IMR-90 (cell line): ENCODE results near the gene ZNHIT2. TPM values are rescaled to one million over a fixed set of nuclear protein-coding genes. Genes with fewer than 3 reads are reported as not detected.

Experiments used
- ATAC-seq: fragments of 200-7000 bp; cut with Tn5 transposase; 2 replicates; pipeline ENCODE4 v1.9.1; 2020; ENCODE audit warnings: low read depth, mild to moderate bottlenecking, moderate library complexity
- BruUV-seq: library from RNA; stranded (reverse); fragments of 400-500 nt; replicated peaks from 2 replicates; lab custom pipeline; 2021; lab: Mats Ljungman, UMichigan
- CTCF ChIA-PET: fragments of 300-600 bp; formaldehyde crosslinking; extraction: SDS; loops from one replicate; lab custom pipeline; 2021; ENCODE audit warnings: antibody characterized with exemption; lab: Yijun Ruan, JAX
- POLR2A ChIA-PET: fragments of 300-600 bp; sonication (Branson Sonifier 250); formaldehyde crosslinking; loops from one replicate; lab custom pipeline; 2022; ENCODE audit warnings: antibody characterized with exemption; ENCODE audit not compliant: unreplicated experiment; lab: Charles Lee
- DNase-seq: peaks from one replicate; pipeline ENCODE4 v3.0.0; 2013
- H2AFZ ChIP-seq: replicated peaks from 2 replicates; pipeline ENCODE3; 2013; ENCODE audit warnings: low read length, mild to moderate bottlenecking; ENCODE audit not compliant: poor library complexity
- H2AK5ac ChIP-seq: 2 replicates; pipeline ENCODE4 v1.6.1; 2013; ENCODE audit warnings: low read depth, low read length, inconsistent platforms
- H2AK9ac ChIP-seq: replicated peaks from 2 replicates; pipeline ENCODE3; 2013; ENCODE audit warnings: mild to moderate bottlenecking, low read depth, low read length, moderate library complexity; ENCODE audit not compliant: poor library complexity
- H2BK120ac ChIP-seq: 2 replicates; pipeline ENCODE4 v1.6.1; 2013; ENCODE audit warnings: low read depth, low read length, inconsistent platforms
- H2BK15ac ChIP-seq: 3 replicates; pipeline ENCODE4 v1.6.1; 2013; ENCODE audit warnings: low read depth, low read length, inconsistent platforms
- H2BK20ac ChIP-seq: 2 replicates; pipeline ENCODE4 v1.6.1; 2013; ENCODE audit warnings: low read depth, mild to moderate bottlenecking, inconsistent platforms, low read length, moderate library complexity
- H2BK5ac ChIP-seq: 2 replicates; pipeline ENCODE4 v1.6.1; 2013; ENCODE audit warnings: mild to moderate bottlenecking, low read depth, low read length, inconsistent platforms; ENCODE audit not compliant: poor library complexity, severe bottlenecking
- H3K14ac ChIP-seq: replicated peaks from 2 replicates; pipeline ENCODE4 v1.6.1; 2013; ENCODE audit warnings: low read depth, low read length, inconsistent platforms
- H3K18ac ChIP-seq: 2 replicates; pipeline ENCODE4 v1.6.1; 2013; ENCODE audit warnings: low read depth, low read length, control low read depth
- H3K23ac ChIP-seq: 2 replicates; pipeline ENCODE4 v1.6.1; 2013; ENCODE audit warnings: low read depth, low read length, inconsistent platforms
- H3K27ac ChIP-seq: 2 replicates; pipeline ENCODE4 v1.5.1; 2013; ENCODE audit warnings: mild to moderate bottlenecking, control low read depth, low read length; ENCODE audit not compliant: insufficient read depth
- H3K27me3 ChIP-seq: 2 replicates; pipeline ENCODE4 v1.6.1; 2013; ENCODE audit warnings: low read length; ENCODE audit not compliant: control insufficient read depth, insufficient read depth
- H3K36me3 ChIP-seq: 2 replicates; pipeline ENCODE4 v1.6.1; 2013; ENCODE audit warnings: low read length, mixed read lengths; ENCODE audit not compliant: control insufficient read depth, insufficient read depth
- H3K4ac ChIP-seq: 2 replicates; pipeline ENCODE4 v1.6.1; 2013; ENCODE audit warnings: low read depth, low read length, inconsistent platforms
- H3K4me1 ChIP-seq: 2 replicates; pipeline ENCODE4 v1.6.1; 2013; ENCODE audit warnings: low read length, mixed read lengths; ENCODE audit not compliant: control insufficient read depth, insufficient read depth
- H3K4me2 ChIP-seq: 2 replicates; pipeline ENCODE4 v1.6.1; 2013; ENCODE audit warnings: low read depth, mild to moderate bottlenecking, control low read depth, low read length, moderate library complexity
- H3K4me3 ChIP-seq: 2 replicates; pipeline ENCODE4 v1.5.1; 2013; ENCODE audit warnings: low read depth, mild to moderate bottlenecking, control low read depth, low read length, moderate library complexity; ENCODE audit not compliant: insufficient read depth
- H3K56ac ChIP-seq: 2 replicates; pipeline ENCODE4 v1.6.1; 2013; ENCODE audit warnings: low read length, inconsistent platforms; ENCODE audit not compliant: insufficient read depth; ENCODE audit errors: extremely low read depth
- H3K79me1 ChIP-seq, 2 experiments: 2 replicates each; pipeline ENCODE4 v1.6.1; 2013; ENCODE audit warnings: low read length in 2 of 2, inconsistent platforms in 1 of 2, low read depth in 1 of 2
- H3K9ac ChIP-seq: 2 replicates; pipeline ENCODE4 v1.6.1; 2013; ENCODE audit warnings: low read depth, low read length, control low read depth
- H3K9me1 ChIP-seq: 2 replicates; pipeline ENCODE4 v1.6.1; 2013; ENCODE audit warnings: low read length, inconsistent platforms; ENCODE audit not compliant: insufficient read depth
- H3K9me3 ChIP-seq: 2 replicates; pipeline ENCODE4 v1.6.1; 2013; ENCODE audit warnings: low read length; ENCODE audit not compliant: control insufficient read depth, insufficient read depth
- H4K20me1 ChIP-seq: 2 replicates; pipeline ENCODE4 v1.6.1; 2013; ENCODE audit warnings: low read length, inconsistent platforms; ENCODE audit not compliant: insufficient read depth
- H4K5ac ChIP-seq: 2 replicates; pipeline ENCODE4 v1.6.1; 2013; ENCODE audit warnings: mild to moderate bottlenecking, low read depth, low read length, control low read depth
- H4K8ac ChIP-seq, 2 experiments: 2 replicates each; pipeline ENCODE4 v1.6.1; 2013; ENCODE audit warnings: low read depth in 2 of 2, low read length in 2 of 2, control low read depth in 1 of 2, inconsistent platforms in 1 of 2
- H4K91ac ChIP-seq: 2 replicates; pipeline ENCODE4 v1.6.1; 2013; ENCODE audit warnings: low read depth, low read length, inconsistent platforms; ENCODE audit not compliant: insufficient read depth
- BHLHE40 ChIP-seq: fragments of 150-350 bp; IDR thresholded peaks from 2 replicates; pipeline ENCODE4 v1.6.1; 2016; ENCODE audit warnings: mild to moderate bottlenecking, low read depth, low read length
- ELK1 ChIP-seq: fragments of 150-350 bp; IDR thresholded peaks from 2 replicates; pipeline ENCODE4 v1.6.1; 2016; ENCODE audit warnings: low read depth, mild to moderate bottlenecking, low read length, moderate library complexity, borderline replicate concordance
- MAFK ChIP-seq: IDR thresholded peaks from 2 replicates; pipeline ENCODE4 v1.6.1; 2012; ENCODE audit warnings: low read depth, low read length, improper control_type of control experiment
- MXI1 ChIP-seq: IDR thresholded peaks from 2 replicates; pipeline ENCODE4 v1.6.1; 2012; ENCODE audit warnings: low read depth, mild to moderate bottlenecking, low read length, moderate library complexity, borderline replicate concordance
- NFE2L2 ChIP-seq: fragments of 150-350 bp; IDR thresholded peaks from 2 replicates; pipeline ENCODE4 v1.6.1; 2016; ENCODE audit warnings: low read depth, mild to moderate bottlenecking, low read length
- POLR2A ChIP-seq: IDR thresholded peaks from 2 replicates; pipeline ENCODE4 v1.6.1; 2012; ENCODE audit warnings: mild to moderate bottlenecking, low read depth, low read length
- RAD21 ChIP-seq: IDR thresholded peaks from 2 replicates; pipeline ENCODE4 v1.6.1; 2012; ENCODE audit warnings: low read length, improper control_type of control experiment
- RFX5 ChIP-seq: IDR thresholded peaks from 2 replicates; pipeline ENCODE4 v1.8.0; 2012; ENCODE audit warnings: low read depth, mild to moderate bottlenecking, low read length, moderate library complexity
- WGBS, 2 experiments: methylation state at CpG; one replicate each; pipeline versions ENCODE4 v1.1.5 to v1.1.7; 2013; ENCODE audit warnings: missing lambda C conversion rate in 2 of 2; ENCODE audit not compliant: insufficient read length in 1 of 2; ENCODE audit errors: extremely low coverage in 2 of 2; 5-methylcytosine and 5-hydroxymethylcytosine counted together
- dilution Hi-C: fragments of 300-500 bp; cut with HindIII; formaldehyde crosslinking; loops from one replicate; pipeline ENCODE4 v1.14.3; 2018; ENCODE audit warnings: low sequenced_read_pairs; ENCODE audit not compliant: unreplicated experiment
- in situ Hi-C: fragments of 300-500 bp; cut with MboI; formaldehyde crosslinking; loops from 3 replicates; pipeline ENCODE4 v1.14.3; 2019; ENCODE audit warnings: low sequenced_read_pairs, inconsistent platforms, mixed read lengths
- intact Hi-C: fragments of 100-400 bp; cut with micrococcal nuclease; formaldehyde crosslinking; loops from 2 replicates; pipeline ENCODE4 v1.10.0; 2022
- polyA plus RNA-seq, 3 experiments: library from polyadenylated mRNA; depleted of rRNA; stranded (reverse); fragments of >200 nt; gene quantifications; 2 replicates each; pipeline ENCODE4 v1.2.3, GENCODE V29; 2012; ENCODE audit warnings: low replicate concordance in 1 of 3
- total RNA-seq: library from RNA; depleted of rRNA; stranded (reverse); fragments of >200 nt; gene quantifications from 2 replicates; pipeline ENCODE4 v1.2.3, GENCODE V29; 2012

The ZNHIT2 gene
- total and polyA plus RNA-seq, 2 of the 4 experiments (the other 2 are of a cell fraction): 3.9 to 5.9 TPM

- H4K20me1 ChIP-seq: peaks cover 11% of the 10 kb centered on the region; the same call in 1 of the 2 replicates
- ChIA-PET CTCF (interaction anchor here (0.6 to 3.5 kb wide), 3 partner anchors 15 to 598 kb away, joined by 3 to 15 read pairs (median 3); partner anchors contain the start of gene SAC3D1), POLR2A (no interaction called here)
- in situ Hi-C loops (no loop called here), intact Hi-C loops (loop anchor here (5.0 kb wide), 1 partner anchor 139 kb away; no protein-coding TSS in a partner anchor), dilution Hi-C loops (no loop called here)
- H2BK20ac ChIP-seq: no peak overlapping the region
- no peak overlapping the region; the same call in 1 of the 2 replicates for H4K5ac ChIP-seq
- no peak overlapping the region for H2AK5ac ChIP-seq
- no peak overlapping the region for H3K56ac ChIP-seq
- H2BK5ac ChIP-seq: no peak overlapping the region
- H4K8ac ChIP-seq: peak overlapping the region in 1 of 2 experiments; percentile 88; a peak in 2 of 4 replicates
- H3K4me2 ChIP-seq: peak overlapping the region; percentile 88
- DNase-seq (no peak), ATAC-seq (no peak)
- no peak overlapping the region for H3K27ac ChIP-seq
- no CpG with 5 or more reads among the region's 14 CpGs for WGBS, 2 experiments
- H3K23ac ChIP-seq: no peak overlapping the region
- no peak overlapping the region for H2BK15ac ChIP-seq
- TF ChIP-seq RAD21 (no peak), ELK1 (no peak), BHLHE40 (no peak), MAFK (no peak), MXI1 (no peak), RFX5 (no peak), NFE2L2 (no peak), POLR2A (no peak)
- no peak overlapping the region for H3K14ac ChIP-seq
- peak overlapping the region; percentile 92 for H2AK9ac ChIP-seq
- no peaks in the 10 kb centered on the region for H3K9me3 ChIP-seq
- H3K36me3 ChIP-seq: peaks cover 9% of the 10 kb centered on the region
- H3K9me1 ChIP-seq: 0 out of 2 replicates have a peak, but pooled peaks cover 2% of the 10 kb centered on the region
- H2BK120ac ChIP-seq: no peak overlapping the region
- no peak overlapping the region for H4K91ac ChIP-seq
- H2AFZ ChIP-seq: peak overlapping the region; percentile 95
- 0 out of 2 replicates have a peak overlapping the region, but pooled peaks have one; percentile 38 for H3K4ac ChIP-seq
- no TSS peak for BruUV-seq
- no peak overlapping the region for H3K4me3 ChIP-seq
- peaks cover 0 to 29% of the 10 kb centered on the region in 2 experiments for H3K79me1 ChIP-seq
- no peak overlapping the region for H3K18ac ChIP-seq
- peaks cover 20% of the 10 kb centered on the region for H3K4me1 ChIP-seq
- H3K27me3 ChIP-seq: no peaks in the 10 kb centered on the region
- 0 out of 2 replicates have a peak overlapping the region, but pooled peaks have one; percentile 16 for H3K9ac ChIP-seq
Observed at GRCh38 chr11:65113361-65113756, 4.1 kb downstream of the ZNHIT2 start.
